HG03571 (cell line): ENCODE measurements around the gene OPRL1.
A peak's percentile ranks its signal among the peaks of the same experiment; 100 is the strongest.

Experiments used
- ATAC-seq: cut with Tn5 transposase; IDR thresholded peaks from one replicate; pipeline ENCODE4 v1.9.1; 2021; ENCODE audit not compliant: unreplicated experiment

The OPRL1 gene

GRCh38 chr20:64055893-64056638 lies 23.8 kb upstream of the OPRL1 start:
- no peak for ATAC-seq

GRCh38 chr20:64056639-64056888 lies 23.3 kb upstream of the OPRL1 start:
- ATAC-seq, result no peak

- no peak for ATAC-seq
Observed at GRCh38 chr20:64056889-64057627, 22.8 kb upstream of the OPRL1 start.

GRCh38 chr20:64057628-64058498 lies 22.0 kb upstream of the OPRL1 start:
- no peak for ATAC-seq

GRCh38 chr20:64058536-64058935 lies 21.3 kb upstream of the OPRL1 start:
- no peak for ATAC-seq

GRCh38 chr20:64062276-64062595 lies 17.6 kb upstream of the OPRL1 start:
- ATAC-seq, result no peak

GRCh38 chr20:64062596-64063388 lies 17.1 kb upstream of the OPRL1 start, which contains the start of gene TCEA2:
Gene TCEA2 (plus strand): TSS chr20:64063198. CDS start chr20:64063313, 115 bp downstream.
- ATAC-seq, result peak; percentile 59

- ATAC-seq, result no peak
Observed at GRCh38 chr20:64063389-64064144, 16.3 kb upstream of the OPRL1 start.

- ATAC-seq, result no peak
Observed at GRCh38 chr20:64064145-64064698, 15.7 kb upstream of the OPRL1 start.

- no peak for ATAC-seq
Observed at GRCh38 chr20:64065062-64065973, 14.6 kb upstream of the OPRL1 start.

- no peak for ATAC-seq
Observed at GRCh38 chr20:64065974-64066343, 13.9 kb upstream of the OPRL1 start.

- no peak for ATAC-seq
Observed at GRCh38 chr20:64067005-64067632, 12.8 kb upstream of the OPRL1 start.

GRCh38 chr20:64067733-64068307 lies 12.1 kb upstream of the OPRL1 start:
- no peak for ATAC-seq

GRCh38 chr20:64068386-64069208 lies 11.3 kb upstream of the OPRL1 start:
- no peak for ATAC-seq

GRCh38 chr20:64069209-64069613 lies 10.7 kb upstream of the OPRL1 start:
- ATAC-seq, result no peak

- ATAC-seq, result no peak
Observed at GRCh38 chr20:64069614-64070243, 10.2 kb upstream of the OPRL1 start.
